Effector CD4-positive, alpha-beta T cell (primary cell): Measurements from ENCODE around the gene PROM1.

Experiments used
- DNase-seq: peaks from one replicate; pipeline ENCODE4 v3.0.0-alpha.2; 2020

The PROM1 gene

DNA sequence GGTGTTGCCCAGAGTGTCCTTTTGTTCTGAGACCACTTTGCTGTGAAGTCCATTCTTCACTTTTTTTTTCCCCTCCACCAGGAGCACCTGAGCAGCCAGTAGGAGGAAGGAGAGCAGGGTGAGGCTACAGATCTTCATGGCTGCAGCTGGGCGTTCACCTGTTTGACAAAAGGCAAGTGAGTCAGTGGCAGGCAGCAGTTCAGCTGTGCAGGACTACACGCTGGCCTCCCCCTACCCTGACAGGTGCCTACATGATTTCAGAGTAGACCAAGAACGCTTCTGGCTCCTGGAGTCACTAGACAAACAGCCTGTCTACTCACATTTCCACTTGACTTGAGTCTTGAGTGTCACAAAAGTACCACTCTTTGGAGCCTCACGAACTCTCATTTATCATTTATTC is 147.3 kb downstream of the PROM1 start:
- no peak for DNase-seq

DNA sequence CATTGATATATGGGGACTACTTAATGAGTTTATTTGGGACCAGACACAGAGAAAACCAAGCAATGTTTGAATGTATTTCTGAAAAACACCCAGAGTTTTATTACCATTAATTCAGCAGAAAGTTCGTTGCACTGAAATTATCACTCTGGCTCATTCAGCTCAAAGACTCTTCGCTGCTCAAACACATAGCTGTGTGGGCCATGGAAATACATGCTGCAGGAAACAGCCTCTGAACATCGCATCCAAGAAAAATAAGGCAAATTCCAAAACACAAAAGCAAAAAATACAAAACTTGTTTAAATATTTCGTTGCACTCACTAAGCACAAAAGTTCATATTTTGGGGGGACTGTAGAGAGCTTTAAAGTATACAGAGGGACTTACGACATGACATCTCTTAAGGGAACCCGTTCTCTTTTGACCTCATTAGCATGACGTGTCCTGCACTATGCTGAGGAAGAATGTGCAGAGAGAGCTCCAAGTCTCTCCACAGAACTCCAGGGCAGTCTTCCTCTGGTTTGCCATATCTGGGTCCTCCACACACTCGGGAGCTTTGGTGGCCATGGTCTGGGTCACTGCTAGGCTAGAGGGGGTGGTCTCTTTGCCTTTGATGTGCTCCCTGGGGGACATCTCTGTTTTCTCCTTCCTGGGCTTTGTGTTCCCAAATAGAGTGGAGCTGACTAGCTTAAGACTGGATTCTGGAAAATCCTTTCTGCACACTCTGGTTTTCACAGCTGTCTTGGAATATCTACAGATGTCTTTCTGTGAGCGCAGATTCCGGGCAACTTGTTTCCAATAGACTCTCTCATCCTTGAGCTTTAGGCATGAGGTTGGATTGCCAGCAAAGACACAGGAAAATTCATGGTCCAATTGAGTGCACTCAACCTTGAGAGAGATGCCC is 148.1 kb downstream of the PROM1 start:
- DNase-seq = no peak

DNA sequence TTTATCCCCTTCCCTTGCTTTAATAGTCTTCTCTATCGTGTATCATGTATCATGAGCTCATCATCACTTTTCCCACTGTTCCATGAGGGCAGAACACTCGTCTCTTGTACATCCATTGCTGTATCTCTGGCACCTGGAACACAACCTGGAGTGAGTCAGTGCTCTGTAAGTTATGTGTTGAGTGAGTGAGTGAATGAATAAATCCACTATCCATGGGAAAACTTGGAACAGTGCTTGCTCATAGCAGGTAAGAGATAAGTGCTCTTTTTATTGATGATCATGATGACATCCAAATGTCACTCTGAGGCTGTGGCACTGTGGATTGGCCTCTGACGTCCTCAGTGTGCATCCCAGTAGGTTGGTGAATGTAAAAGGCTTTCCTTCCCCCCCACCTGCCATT is 149.6 kb downstream of the PROM1 start:
- DNase-seq = no peak

DNA sequence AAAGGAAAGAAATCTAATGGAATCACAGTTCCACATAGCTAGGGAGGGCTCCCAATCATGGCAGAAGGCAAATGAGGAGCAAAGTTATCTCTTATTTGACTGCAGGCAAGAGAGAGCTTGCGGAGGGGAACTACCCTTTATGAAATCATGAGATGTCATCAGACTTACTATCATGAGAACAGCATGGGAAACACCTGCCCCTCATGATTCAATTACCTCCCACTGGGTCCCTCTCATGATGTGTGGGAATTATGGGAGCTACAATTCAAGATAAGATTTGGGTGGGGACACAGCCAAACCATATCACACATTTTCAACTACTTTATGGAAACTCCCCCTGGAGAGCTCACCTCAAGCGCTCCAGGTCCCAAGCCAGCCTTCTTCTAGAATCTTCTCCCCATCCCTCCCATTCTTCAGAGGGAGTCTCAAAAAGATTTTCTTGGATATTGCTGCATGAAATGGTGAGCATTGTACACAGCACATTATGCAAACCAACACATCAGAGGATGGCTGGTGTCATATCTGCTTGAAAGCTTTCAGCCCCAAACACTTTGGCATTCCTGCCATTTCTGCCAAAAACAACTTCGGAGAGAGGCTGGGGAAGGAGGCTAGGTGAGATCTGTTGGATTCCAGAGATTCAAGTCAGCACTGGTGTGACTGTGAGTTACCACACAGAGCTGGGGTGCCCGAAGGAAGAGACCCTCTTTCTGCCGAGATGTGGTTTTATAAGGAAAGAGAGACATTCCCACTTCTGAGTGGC is 152.2 kb downstream of the PROM1 start:
- no peak for DNase-seq

DNA sequence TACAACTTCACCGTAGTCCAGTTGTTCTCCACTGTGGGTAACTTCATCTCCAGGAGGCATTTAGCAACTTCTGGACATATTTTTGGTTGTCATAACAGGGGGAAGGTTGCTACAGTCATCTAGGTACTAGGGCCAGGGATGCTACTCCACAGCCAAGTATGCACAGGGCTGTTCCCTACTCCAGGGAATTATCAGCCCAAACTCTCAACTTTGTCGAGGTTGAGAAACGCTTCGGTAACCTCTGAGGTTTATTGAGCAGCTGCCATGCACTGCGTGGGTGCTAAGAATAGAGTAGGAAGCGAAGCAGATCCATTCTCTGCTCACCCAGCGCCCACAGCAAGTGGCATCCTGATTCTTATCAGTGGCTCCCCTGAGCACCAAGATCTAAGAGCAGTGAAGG is 153.5 kb downstream of the PROM1 start:
- no peak for DNase-seq

DNA sequence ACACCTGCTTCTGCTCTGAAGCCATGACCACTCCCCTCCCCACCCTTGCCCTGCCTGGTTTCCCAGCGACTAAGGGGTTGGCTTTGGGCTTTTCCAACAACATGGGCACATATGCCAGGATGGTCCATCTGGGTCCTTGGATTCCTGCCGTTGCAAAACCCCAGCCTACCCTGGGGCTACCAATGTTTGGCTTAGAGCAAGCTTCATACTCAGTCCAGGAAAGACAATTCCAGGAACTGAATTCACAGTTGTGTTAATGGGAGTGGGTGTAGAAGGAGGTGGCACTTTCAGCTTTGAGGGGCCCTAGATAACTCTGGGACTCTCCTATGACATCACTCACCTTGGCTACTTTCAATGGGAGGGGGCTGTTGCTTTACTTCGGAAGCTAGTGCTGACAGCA is 154.3 kb downstream of the PROM1 start:
- DNase-seq = no peak

DNA sequence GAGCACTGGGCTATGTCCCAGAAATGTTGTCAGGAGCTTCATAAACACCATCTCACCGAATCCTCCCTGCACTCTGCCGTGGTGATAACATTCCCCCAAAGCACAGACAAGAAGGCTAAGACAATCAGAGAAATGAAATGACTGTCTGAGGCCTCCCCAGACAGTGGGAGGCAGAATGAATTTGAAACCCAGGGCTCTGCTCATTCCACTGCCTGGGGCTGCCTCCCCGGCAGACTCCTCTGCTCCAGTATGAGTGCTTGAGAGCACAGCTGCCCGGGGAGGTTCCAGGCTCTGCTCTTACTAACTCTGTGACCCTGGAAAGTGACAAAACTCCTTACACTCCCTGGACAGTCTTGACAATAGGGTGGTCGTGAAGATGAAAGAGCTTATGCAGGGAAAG is 154.9 kb downstream of the PROM1 start:
- DNase-seq = no peak

DNA sequence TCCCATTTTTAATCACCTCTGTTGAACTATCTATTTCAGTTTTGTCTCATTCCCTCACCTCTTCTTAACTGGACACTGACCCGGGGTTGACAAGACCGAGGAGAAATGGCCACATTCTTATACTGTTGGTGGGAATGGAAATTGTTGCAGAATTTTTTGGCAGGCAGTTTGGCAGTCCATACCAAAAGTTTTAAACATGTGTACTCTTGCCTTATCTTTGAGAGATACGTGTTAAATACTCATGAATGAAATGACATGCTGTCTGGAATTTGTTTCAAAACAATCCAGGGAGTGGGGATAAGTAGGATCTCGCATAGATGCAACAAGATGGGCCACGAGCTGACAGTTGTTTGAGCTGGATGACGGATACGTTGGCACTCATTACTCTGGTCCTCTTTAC is 157.3 kb downstream of the PROM1 start:
- DNase-seq = no peak

DNA sequence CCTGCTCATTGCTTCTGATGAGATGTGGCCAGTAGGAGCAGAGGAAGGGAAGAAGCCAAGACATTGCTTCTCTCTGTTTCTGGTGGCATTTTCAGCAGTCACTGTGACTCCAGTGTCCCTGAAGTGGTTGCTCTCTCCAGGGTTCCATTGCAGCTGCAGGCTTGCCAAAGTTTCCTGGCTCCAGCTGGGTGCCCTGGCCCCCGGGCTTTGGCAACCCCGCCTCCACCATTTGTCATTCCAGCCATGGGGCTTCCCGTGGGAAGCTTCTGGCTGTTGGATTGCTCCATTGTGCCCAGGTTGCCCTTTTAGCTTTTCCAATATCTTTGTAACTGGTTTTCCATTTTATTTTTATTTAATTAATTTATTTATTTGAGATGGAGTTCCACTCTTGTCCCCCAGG is 158.0 kb downstream of the PROM1 start:
- DNase-seq = no peak

DNA sequence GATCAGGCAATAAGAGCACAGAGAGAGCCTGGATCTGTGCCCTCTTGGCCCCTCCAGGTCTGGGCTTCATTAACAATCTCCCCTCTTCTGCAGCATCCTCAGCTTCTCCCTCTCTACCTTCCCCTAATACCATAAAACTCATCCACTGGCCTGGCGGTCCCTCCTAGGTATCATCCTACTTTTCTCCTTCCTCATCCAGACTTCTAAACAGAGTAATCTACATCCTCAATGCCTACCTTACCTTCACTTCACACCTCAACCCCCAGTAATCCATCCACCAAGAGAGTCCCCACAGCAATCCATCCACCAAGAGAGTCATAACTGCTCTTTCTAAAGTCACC is 162.3 kb downstream of the PROM1 start:
- no peak for DNase-seq

DNA sequence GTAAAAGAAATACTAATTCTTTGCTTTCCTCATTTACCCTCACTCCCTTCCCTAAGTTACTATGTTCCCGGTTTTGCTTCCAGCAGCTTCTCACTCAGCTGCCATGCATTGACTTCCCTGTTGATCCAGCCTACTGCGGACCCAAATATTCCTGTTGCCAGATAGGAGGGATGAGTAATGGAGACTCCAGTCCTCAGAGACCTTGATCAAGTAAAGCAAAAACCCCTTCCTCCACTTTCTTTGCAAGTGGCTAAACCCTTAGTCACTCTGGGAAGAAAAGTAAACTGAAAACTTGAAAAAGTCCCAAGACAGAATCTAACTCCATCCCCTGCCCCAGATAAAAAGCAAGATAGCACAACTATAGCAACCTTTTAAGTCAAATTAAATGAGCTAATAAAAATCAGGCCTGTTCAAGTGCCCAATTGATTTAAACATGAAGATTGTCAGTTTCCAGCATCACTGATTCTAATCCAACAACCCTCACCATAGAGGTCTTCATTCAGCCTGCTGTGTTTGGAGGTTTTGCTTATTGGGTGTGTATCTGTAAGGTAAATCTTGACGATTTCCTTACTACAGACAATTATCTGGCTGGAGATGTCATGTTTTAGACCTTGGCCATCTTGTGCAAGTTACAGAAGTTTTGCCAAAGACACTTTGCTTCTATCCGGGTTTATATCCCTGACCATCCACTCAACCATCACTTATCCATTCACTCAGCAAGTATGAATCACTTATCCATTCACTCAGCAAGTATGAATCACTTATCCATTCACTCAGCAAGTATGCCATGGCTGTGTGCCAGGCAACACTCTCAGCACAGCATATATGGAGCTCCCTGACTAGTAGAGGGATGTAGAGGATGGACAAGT is 162.9 kb downstream of the PROM1 start:
- no peak for DNase-seq

DNA sequence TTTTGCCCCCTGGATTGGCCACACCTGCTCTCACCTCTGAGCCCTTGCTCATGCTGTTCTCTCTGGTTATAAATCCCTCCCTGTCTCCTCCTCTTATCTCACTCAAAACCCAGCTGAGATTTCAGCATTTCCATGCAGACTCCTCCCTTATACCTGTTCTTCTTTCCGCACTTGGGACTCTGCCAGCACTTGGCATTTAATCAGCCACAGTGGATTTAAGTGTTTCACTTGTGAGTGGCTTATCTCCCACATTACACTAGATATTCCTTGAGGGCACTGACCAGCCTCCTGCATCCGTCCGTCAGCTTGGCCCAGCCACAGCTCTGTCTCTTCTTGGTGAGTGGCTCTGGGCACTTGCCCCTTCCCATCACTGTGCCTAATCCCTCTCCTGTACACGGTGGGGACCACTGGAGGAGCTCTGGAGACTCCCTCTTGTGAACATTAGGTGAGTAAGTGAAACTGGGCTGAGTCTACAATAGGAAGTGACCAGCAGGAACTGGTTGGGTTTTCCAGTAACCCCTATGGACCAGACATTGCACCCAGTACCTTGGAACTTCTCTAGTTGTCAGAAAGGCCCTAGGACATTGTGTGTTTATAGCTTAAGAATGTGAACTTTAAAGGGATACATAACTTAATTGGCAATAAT is 165.2 kb downstream of the PROM1 start:
- DNase-seq = no peak
